GM19467 (cell line): Measurements from ENCODE around the gene ZGRF1.
"Not testable (repeated sequence)": the region's sequence is repeated elsewhere in the genome, so short reads cannot be mapped to it uniquely, and the experiment has no call there.

Source experiments
- ATAC-seq: cut with Tn5 transposase; IDR thresholded peaks from one replicate; pipeline ENCODE4 v1.9.1; 2021; ENCODE audit warnings: mild to moderate bottlenecking, moderate library complexity; ENCODE audit not compliant: unreplicated experiment

ZGRF1 gene

GRCh38 chr4:112636688-112637551 is at the start of gene ZGRF1, which contains the start of gene LARP7:
Gene ZGRF1, minus strand, starts transcription at chr4:112636909. Its CDS starts 3,733 bp downstream, at chr4:112633176.
Gene LARP7, plus strand, starts transcription at chr4:112637143. Its CDS starts 7,527 bp downstream, at chr4:112644670.
- peak; percentile 88 for ATAC-seq

DNA sequence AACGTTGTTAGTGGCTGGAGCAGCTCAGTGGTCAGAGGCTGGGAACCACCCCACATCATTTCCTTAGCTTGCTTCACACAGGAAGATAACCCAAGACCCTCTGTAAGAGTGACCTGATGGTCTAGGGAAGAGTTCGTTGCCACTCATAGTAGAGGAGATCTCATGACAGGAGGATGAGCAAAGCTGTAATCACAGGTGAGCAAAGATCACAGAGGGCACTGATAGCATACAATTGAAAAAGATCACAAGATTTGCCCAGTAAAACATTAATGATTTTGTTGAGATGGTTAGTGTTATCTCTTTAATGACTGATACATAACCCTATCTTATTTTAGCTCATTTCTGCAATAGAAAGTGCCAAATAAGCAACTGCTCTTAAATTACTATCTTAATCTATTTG is 44.3 kb upstream of the ZGRF1 start:
- no peak for ATAC-seq

- ATAC-seq, result no peak
These were observed 40.9 kb upstream of the ZGRF1 start for GRCh38 chr4:112677519-112678091.

DNA sequence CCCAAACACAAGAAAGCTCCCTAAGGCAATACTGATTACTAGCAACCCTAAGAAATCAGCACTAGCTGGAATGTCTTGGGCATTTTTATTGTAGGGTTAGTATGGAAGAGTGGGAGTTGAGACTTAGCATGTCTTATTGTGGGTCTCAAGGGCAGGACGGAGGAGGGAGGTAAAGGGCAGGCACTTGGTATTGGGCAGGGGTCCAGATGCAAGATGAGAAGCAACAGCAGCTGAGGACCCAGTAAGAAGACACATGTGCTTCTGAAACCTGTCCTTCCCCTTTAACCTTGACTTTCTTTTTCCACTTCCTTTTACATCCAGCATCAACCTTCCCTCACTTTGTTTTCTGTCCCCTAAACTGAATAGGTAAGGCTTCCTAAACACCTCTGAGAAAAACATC is 37.7 kb upstream of the ZGRF1 start:
- ATAC-seq, result no peak

DNA sequence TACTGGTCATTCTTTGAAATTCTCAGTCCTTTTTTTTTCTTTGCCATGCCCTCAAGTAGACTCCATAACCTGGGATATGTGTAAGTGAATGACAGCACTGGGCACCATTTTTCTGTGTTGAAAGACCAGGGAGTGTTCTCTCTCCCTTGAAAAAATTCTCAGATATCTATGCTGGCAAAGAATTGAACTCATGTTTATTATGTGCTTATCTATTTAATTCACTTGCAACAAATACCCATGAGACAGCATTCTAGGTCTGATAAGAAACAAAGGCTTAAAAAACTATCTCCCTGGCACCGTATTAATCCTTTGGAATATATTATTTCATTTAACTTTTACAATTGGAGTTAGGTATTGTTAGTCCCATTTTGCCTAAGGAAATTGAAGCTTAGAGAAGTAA is 37.0 kb upstream of the ZGRF1 start:
- no peak for ATAC-seq

DNA sequence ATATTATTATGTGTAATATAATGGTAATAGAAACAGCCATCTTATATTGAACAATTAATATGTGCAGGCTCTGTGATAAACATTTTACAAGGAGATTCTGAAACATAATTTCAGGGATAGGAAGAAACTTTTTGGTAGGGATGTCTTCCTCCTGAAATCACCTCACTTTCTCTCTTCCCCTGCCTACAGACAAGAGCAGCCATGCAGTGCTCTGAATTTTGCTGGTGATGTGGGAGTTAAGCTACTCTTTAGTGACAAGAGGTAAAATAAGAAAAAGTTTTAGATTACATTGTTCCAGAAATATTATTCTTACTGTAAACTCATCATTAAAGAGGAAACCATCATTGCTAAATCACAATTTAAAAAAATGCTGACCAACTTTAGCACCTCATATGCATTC is 36.4 kb upstream of the ZGRF1 start:
- ATAC-seq, result no peak

DNA sequence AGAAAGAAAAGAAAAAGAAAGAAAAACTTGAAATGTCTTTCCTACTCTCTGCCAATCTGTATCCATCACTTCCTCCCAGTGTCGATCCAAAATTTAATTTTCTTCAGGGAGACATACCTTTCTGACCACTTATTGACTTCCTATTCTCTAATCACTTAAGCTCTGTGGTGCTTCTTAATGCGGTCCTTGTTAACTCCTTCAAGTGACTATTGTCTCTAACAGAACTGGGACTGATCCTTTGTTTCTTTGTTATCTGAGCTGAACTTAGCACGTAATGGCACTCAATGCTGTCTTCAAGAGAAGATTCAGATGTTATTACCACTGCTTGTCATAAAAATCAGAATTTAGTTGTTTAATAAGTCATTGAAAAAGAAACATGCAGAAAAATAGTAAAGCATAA is 31.4 kb upstream of the ZGRF1 start:
- ATAC-seq, result no peak

- ATAC-seq, result no peak
These were observed 27.9 kb upstream of the ZGRF1 start for GRCh38 chr4:112664611-112665010.

GRCh38 chr4:112656115-112656514 is 19.4 kb upstream of the ZGRF1 start:
- not testable (repeated sequence) for ATAC-seq

DNA sequence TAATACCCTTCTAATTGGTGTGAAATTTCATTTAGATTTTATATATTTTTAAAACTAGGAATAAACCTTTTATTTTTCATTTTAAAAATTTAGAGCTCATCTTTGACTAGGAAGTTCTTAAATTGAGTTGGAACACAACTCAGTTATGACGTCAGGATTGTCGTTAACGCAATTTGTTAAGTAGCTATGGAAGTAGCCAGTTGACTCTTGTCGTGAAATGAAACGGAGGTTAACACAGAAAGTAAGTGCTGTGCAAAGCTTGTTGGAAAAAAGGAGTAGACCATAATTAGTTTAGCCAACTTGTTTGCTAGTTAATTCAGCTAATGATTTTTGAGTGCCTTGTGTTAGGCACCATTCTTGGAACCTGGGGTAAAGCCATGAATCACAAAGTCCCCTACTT is 18.6 kb upstream of the ZGRF1 start:
- ATAC-seq, result no peak

- ATAC-seq, result no peak
These were observed 15.5 kb upstream of the ZGRF1 start for GRCh38 chr4:112652216-112652615.

DNA sequence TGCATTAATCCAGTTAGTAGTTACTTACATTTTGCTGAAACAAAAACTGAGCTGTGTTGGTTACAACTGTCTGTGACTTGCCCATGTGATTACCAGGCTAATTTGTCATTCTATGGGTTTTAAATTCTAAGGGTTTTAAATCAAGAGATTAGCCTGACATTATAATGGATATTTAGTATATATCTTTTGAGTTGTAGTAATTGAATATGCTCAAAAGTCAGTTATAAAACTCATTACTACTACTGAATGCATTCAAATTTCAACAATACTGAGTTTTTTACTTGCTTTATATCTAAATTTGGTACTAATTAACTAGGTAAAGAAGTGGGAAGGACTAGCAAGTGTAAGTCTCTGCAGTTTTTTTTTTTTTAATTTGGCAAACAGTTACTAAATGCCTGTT is 14.9 kb upstream of the ZGRF1 start:
- ATAC-seq, result no peak

- ATAC-seq, result no peak
These were observed 13.6 kb upstream of the ZGRF1 start for GRCh38 chr4:112650332-112650731.

GRCh38 chr4:112649055-112649408 is 12.3 kb upstream of the ZGRF1 start:
- ATAC-seq, result no peak

GRCh38 chr4:112648263-112649054 is 11.8 kb upstream of the ZGRF1 start:
- no peak for ATAC-seq

- ATAC-seq, result no peak
These were observed 11.1 kb upstream of the ZGRF1 start for GRCh38 chr4:112647785-112648184.

DNA sequence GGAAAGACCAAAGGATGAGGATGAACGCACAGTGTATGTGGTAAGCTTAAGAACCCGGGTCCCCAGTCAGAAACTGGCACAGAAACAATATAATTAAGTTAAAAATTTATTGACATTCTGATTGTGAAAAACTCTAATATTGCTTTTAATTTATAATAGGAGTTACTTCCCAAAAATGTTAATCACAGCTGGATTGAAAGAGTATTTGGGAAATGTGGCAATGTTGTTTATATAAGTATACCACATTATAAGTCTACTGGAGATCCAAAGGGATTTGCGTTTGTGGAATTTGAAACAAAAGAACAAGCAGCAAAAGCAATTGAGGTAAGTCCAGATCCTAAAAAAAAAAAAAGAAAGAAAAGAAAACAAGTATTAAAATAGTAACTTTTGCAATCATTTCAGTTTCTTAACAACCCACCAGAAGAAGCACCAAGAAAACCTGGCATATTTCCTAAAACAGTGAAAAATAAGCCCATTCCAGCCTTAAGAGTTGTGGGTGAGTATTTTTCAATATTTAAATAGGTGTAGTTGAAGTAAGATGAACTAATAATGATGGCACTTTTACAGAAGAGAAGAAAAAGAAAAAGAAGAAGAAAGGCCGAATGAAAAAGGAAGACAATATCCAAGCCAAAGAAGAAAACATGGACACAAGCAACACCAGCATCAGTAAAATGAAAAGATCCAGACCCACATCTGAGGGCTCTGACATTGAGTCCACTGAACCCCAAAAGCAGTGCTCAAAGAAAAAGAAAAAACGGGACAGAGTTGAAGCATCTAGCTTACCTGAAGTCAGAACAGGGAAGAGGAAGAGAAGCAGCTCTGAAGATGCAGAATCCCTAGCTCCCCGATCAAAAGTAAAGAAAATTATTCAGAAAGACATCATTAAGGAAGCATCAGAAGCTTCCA is 10.2 kb upstream of the ZGRF1 start:
- no peak for ATAC-seq

GRCh38 chr4:112645541-112646329 is 9.0 kb upstream of the ZGRF1 start:
- no peak for ATAC-seq

DNA sequence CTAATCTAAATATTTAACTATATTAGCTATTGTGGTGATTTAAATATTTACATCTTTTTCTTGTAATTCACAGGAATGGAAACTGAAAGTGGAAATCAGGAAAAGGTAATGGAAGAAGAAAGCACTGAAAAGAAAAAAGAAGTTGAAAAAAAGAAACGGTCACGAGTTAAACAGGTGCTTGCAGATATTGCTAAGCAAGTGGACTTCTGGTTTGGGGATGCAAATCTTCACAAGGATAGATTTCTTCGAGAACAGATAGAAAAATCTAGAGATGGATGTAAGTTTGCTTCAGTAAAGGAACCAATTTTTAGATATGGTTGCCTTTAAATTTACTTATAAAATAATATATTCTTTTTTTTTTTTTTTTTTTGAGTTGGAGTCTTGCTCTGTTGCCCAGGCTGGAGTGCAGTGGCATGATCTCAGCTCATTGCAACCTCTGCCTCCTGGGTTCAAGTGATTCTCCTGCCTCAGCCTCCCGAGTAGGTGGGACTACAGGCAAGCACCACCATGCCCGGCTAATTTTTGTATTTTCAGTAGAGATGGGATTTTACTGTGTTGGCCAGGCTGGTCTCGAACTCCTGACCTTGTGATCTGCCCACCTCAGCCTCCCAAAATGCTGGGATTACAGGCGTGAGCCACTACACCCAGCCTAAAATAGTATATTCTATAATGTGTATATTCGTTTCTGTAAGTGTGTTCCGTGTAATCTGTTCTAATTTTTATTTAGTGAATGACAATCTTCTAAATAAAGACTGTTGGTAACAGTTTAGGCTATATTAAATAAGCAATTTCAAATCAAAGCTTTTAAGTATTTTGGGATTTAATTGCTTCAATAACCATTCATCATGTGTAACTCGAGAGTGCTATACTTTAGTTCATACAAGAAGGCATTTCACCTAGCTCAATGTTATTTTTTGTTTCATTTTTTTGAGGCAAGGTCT is 8.2 kb upstream of the ZGRF1 start:
- not testable (repeated sequence) for ATAC-seq
